BLaER1 treated with 17β-estradiol and CSF1 and Interleukin-3, amounts not matched to agents 10 nM and 100 nM (cell line): ENCODE measurements around the gene SELENOH.

Experiments
- H3K27ac ChIP-seq, 11 experiments: shearing (Covaris generic); formaldehyde crosslinking; 2 replicates each; pipeline ENCODE4 v1.8.1; 2022
- H3K27me3 ChIP-seq, 11 experiments: shearing (Covaris generic); formaldehyde crosslinking; 2 replicates each; pipeline ENCODE4 v1.8.1; 2022
- H3K36me3 ChIP-seq, 11 experiments: shearing (Covaris generic); formaldehyde crosslinking; 2 replicates each; pipeline ENCODE4 v1.8.1; 2022
- H3K4me1 ChIP-seq, 10 experiments: shearing (Covaris generic); formaldehyde crosslinking; 2 replicates each; pipeline ENCODE4 v1.8.1; 2022
- H3K4me2 ChIP-seq, 11 experiments: shearing (Covaris generic); formaldehyde crosslinking; 2 replicates each; pipeline ENCODE4 v1.8.1; 2022
- H3K4me3 ChIP-seq, 10 experiments: shearing (Covaris generic); formaldehyde crosslinking; 2 replicates each; pipeline ENCODE4 v1.8.1; 2022
- H3K9ac ChIP-seq, 11 experiments: shearing (Covaris generic); formaldehyde crosslinking; 2 replicates each; pipeline ENCODE4 v1.8.1; 2022
- H3K9me3 ChIP-seq, 11 experiments: shearing (Covaris generic); formaldehyde crosslinking; replicated peaks in 1 of 11; 2 replicates each; pipeline ENCODE4 v1.8.1; 2022
- H4K20me1 ChIP-seq, 11 experiments: shearing (Covaris generic); formaldehyde crosslinking; 2 replicates each; pipeline ENCODE4 v1.8.1; 2022
- Cebpa-rat ChIP-seq, 11 experiments: shearing (Covaris generic); IDR thresholded peaks; 2 replicates each; pipeline ENCODE4 v1.8.1; 2022

Gene SELENOH

GRCh38 chr11:57779276-57779675 lies 38.0 kb downstream of the SELENOH start:
- Histone ChIP-seq H3K4me2 (peak overlapping the region; percentile 65 to 89 (median 80); a peak in 21 of 22 replicates), H3K4me1 (peaks cover 46 to 79% (median 51%) of the 10 kb centered on the region in 10 experiments), H3K9ac (peak overlapping the region in 6 of 11 experiments; percentile 19 to 49 (median 43); a peak in 6 of 22 replicates), H3K9me3 (no peaks in the 10 kb centered on the region), H3K27me3 (no peaks in the 10 kb centered on the region), H3K4me3 (no peak overlapping the region), H3K27ac (peak overlapping the region in 5 of 11 experiments; percentile 37 to 66 (median 59); a peak in 6 of 22 replicates), H3K36me3 (no peaks in the 10 kb centered on the region), H4K20me1 (peaks cover 0 to 25% (median 0%) of the 10 kb centered on the region in 11 experiments; a peak in 3 of 22 replicates)
- TF ChIP-seq Cebpa-rat (IDR thresholded peaks at IDR 0.05): no peak

- H3K4me2 ChIP-seq: peak overlapping the region in 4 of 11 experiments; percentile 2 to 49 (median 10); a peak in 5 of 22 replicates
- no peak overlapping the region for H3K4me3 ChIP-seq
- no peaks in the 10 kb centered on the region for H3K36me3 ChIP-seq
- H3K27ac ChIP-seq: no peak overlapping the region
- no peaks in the 10 kb centered on the region for H3K27me3 ChIP-seq
- TF ChIP-seq Cebpa-rat (IDR thresholded peaks at IDR 0.05): no peak
- H4K20me1 ChIP-seq: peaks cover 0 to 25% (median 0%) of the 10 kb centered on the region in 11 experiments; a peak in 3 of 22 replicates
- H3K9ac ChIP-seq: no peak overlapping the region
- peaks cover 32 to 79% (median 44%) of the 10 kb centered on the region in 10 experiments for H3K4me1 ChIP-seq
- no peaks in the 10 kb centered on the region for H3K9me3 ChIP-seq
Observed at GRCh38 chr11:57781529-57781943, 40.2 kb downstream of the SELENOH start.

GRCh38 chr11:57785072-57785471 lies 43.8 kb downstream of the SELENOH start:
- no peak overlapping the region for H3K9ac ChIP-seq
- peaks cover 0 to 80% (median 41%) of the 10 kb centered on the region in 10 experiments; a peak in 17 of 20 replicates for H3K4me1 ChIP-seq
- H3K36me3 ChIP-seq: no peaks in the 10 kb centered on the region
- no peak for TF ChIP-seq Cebpa-rat (IDR thresholded peaks at IDR 0.05)
- peak overlapping the region in 6 of 11 experiments; percentile 6 to 84 (median 43); a peak in 10 of 22 replicates for H3K4me2 ChIP-seq
- no peaks in the 10 kb centered on the region for H4K20me1 ChIP-seq
- H3K27me3 ChIP-seq: no peaks in the 10 kb centered on the region
- peak overlapping the region in 3 of 11 experiments; percentile 12 to 35 (median 25); a peak in 5 of 22 replicates for H3K27ac ChIP-seq
- no peaks in the 10 kb centered on the region for H3K9me3 ChIP-seq
- no peak overlapping the region for H3K4me3 ChIP-seq

GRCh38 chr11:57786436-57786835 lies 45.1 kb downstream of the SELENOH start:
- Histone ChIP-seq H4K20me1 (peaks cover 0 to 4% (median 0%) of the 10 kb centered on the region in 11 experiments; a peak in 1 of 22 replicates), H3K4me3 (no peak overlapping the region), H3K4me1 (peaks cover 6 to 91% (median 54%) of the 10 kb centered on the region in 10 experiments), H3K9me3 (no peaks in the 10 kb centered on the region), H3K36me3 (no peaks in the 10 kb centered on the region), H3K9ac (no peak overlapping the region), H3K4me2 (peak overlapping the region in 5 of 11 experiments; percentile 4 to 98 (median 84); a peak in 6 of 22 replicates), H3K27ac (no peak overlapping the region), H3K27me3 (no peaks in the 10 kb centered on the region)
- no peak for TF ChIP-seq Cebpa-rat (IDR thresholded peaks at IDR 0.05)

- H3K27ac ChIP-seq: peak overlapping the region in 4 of 11 experiments; percentile 34 to 52 (median 42); a peak in 4 of 22 replicates
- no peak overlapping the region for H3K9ac ChIP-seq
- H3K9me3 ChIP-seq: no peaks in the 10 kb centered on the region
- peak overlapping the region in 6 of 11 experiments; percentile 52 to 98 (median 88); a peak in 10 of 22 replicates for H3K4me2 ChIP-seq
- no peaks in the 10 kb centered on the region for H3K27me3 ChIP-seq
- H4K20me1 ChIP-seq: peaks cover 0 to 10% (median 0%) of the 10 kb centered on the region in 11 experiments; a peak in 1 of 22 replicates
- H3K4me3 ChIP-seq: no peak overlapping the region
- no peaks in the 10 kb centered on the region for H3K36me3 ChIP-seq
- TF ChIP-seq Cebpa-rat (IDR thresholded peaks at IDR 0.05): no peak
- H3K4me1 ChIP-seq: peaks cover 13 to 91% (median 60%) of the 10 kb centered on the region in 10 experiments
Observed at GRCh38 chr11:57787006-57787604, 45.8 kb downstream of the SELENOH start.

GRCh38 chr11:57787920-57788702 lies 46.8 kb downstream of the SELENOH start:
- H3K36me3 ChIP-seq: no peaks in the 10 kb centered on the region
- H4K20me1 ChIP-seq: peaks cover 0 to 10% (median 0%) of the 10 kb centered on the region in 11 experiments; a peak in 1 of 22 replicates
- TF ChIP-seq Cebpa-rat (IDR thresholded peaks at IDR 0.05): no peak
- H3K9ac ChIP-seq: no peak overlapping the region; a peak in 1 of 22 replicates
- peak overlapping the region in 10 of 11 experiments; percentile 33 to 98 (median 66); a peak in 20 of 22 replicates for H3K4me2 ChIP-seq
- no peaks in the 10 kb centered on the region for H3K27me3 ChIP-seq
- no peaks in the 10 kb centered on the region for H3K9me3 ChIP-seq
- peak overlapping the region in 8 of 11 experiments; percentile 8 to 60 (median 42); a peak in 13 of 22 replicates for H3K27ac ChIP-seq
- H3K4me1 ChIP-seq: peaks cover 23 to 89% (median 68%) of the 10 kb centered on the region in 10 experiments
- no peak overlapping the region for H3K4me3 ChIP-seq

- peaks cover 29 to 94% (median 73%) of the 10 kb centered on the region in 10 experiments for H3K4me1 ChIP-seq
- H3K27ac ChIP-seq: peak overlapping the region in 7 of 11 experiments; percentile 8 to 60 (median 36); a peak in 9 of 22 replicates
- TF ChIP-seq Cebpa-rat (IDR thresholded peaks at IDR 0.05): no peak
- no peak overlapping the region for H3K4me3 ChIP-seq
- H3K27me3 ChIP-seq: no peaks in the 10 kb centered on the region
- no peaks in the 10 kb centered on the region for H3K9me3 ChIP-seq
- H3K9ac ChIP-seq: peak overlapping the region in 1 of 11 experiments; percentile 18; a peak in 1 of 22 replicates
- H4K20me1 ChIP-seq: peaks cover 0 to 10% (median 0%) of the 10 kb centered on the region in 11 experiments; a peak in 1 of 22 replicates
- no peaks in the 10 kb centered on the region for H3K36me3 ChIP-seq
- peak overlapping the region in 9 of 11 experiments; percentile 6 to 98 (median 75); a peak in 16 of 22 replicates for H3K4me2 ChIP-seq
Observed at GRCh38 chr11:57788703-57789088, 47.4 kb downstream of the SELENOH start.

- H3K4me1 ChIP-seq: peaks cover 29 to 99% (median 79%) of the 10 kb centered on the region in 10 experiments
- peak overlapping the region in 7 of 10 experiments; percentile 7 to 47 (median 27); a peak in 12 of 20 replicates for H3K4me3 ChIP-seq
- H3K9ac ChIP-seq: peak overlapping the region in 9 of 11 experiments; percentile 28 to 77 (median 63); a peak in 16 of 22 replicates
- H3K27me3 ChIP-seq: no peaks in the 10 kb centered on the region
- no peaks in the 10 kb centered on the region for H3K9me3 ChIP-seq
- H3K4me2 ChIP-seq: peak overlapping the region; percentile 77 to 98 (median 93)
- H3K36me3 ChIP-seq: peaks cover 8 to 20% (median 13%) of the 10 kb centered on the region in 11 experiments
- H4K20me1 ChIP-seq: peaks cover 0 to 10% (median 0%) of the 10 kb centered on the region in 11 experiments; a peak in 1 of 22 replicates
- H3K27ac ChIP-seq: peak overlapping the region; percentile 32 to 92 (median 83); a peak in 21 of 22 replicates
- TF ChIP-seq Cebpa-rat (IDR thresholded peaks at IDR 0.05): no peak
Observed at GRCh38 chr11:57791321-57792059, 50.2 kb downstream of the SELENOH start.
